H9 (cell line): ENCODE results near the gene IQSEC1. TPM values are rescaled to one million over a fixed set of nuclear protein-coding genes. Genes with fewer than 3 reads are reported as not detected.

Experiments
- DNase-seq: peaks from one replicate; pipeline ENCODE4 v3.0.0-alpha.2; 2017
- H2AFZ ChIP-seq: one replicate; pipeline ENCODE4 v1.6.1; 2013; ENCODE audit warnings: mild to moderate bottlenecking, low read length, control low read depth, moderate library complexity
- H2AK5ac ChIP-seq: 2 replicates; pipeline ENCODE4 v1.6.1; 2013; ENCODE audit warnings: low read length, control low read depth, mixed read lengths; ENCODE audit not compliant: insufficient read length
- H2BK120ac ChIP-seq: one replicate; pipeline ENCODE4 v1.6.1; 2013; ENCODE audit warnings: low read depth, mild to moderate bottlenecking, low read length, control low read depth, inconsistent platforms; ENCODE audit not compliant: poor library complexity, severe bottlenecking
- H2BK12ac ChIP-seq: 2 replicates; pipeline ENCODE4 v1.6.1; 2013; ENCODE audit warnings: low read length, control low read depth, mixed read lengths, low read depth; ENCODE audit not compliant: insufficient read length
- H2BK15ac ChIP-seq: 2 replicates; pipeline ENCODE4 v1.6.1; 2013; ENCODE audit warnings: low read depth, low read length, control low read depth
- H2BK20ac ChIP-seq: one replicate; pipeline ENCODE4 v1.6.1; 2013; ENCODE audit warnings: low read depth, mild to moderate bottlenecking, low read length, control low read depth, inconsistent platforms; ENCODE audit not compliant: poor library complexity, severe bottlenecking
- H2BK5ac ChIP-seq: 2 replicates; pipeline ENCODE4 v1.6.1; 2013; ENCODE audit warnings: low read length, control low read depth, mixed read lengths; ENCODE audit not compliant: insufficient read length
- H3K14ac ChIP-seq: 2 replicates; pipeline ENCODE4 v1.6.1; 2013; ENCODE audit warnings: low read length, control low read depth; ENCODE audit not compliant: insufficient read depth
- H3K18ac ChIP-seq: 2 replicates; pipeline ENCODE4 v1.6.1; 2013; ENCODE audit warnings: low read depth, mild to moderate bottlenecking, mixed read lengths, low read length, control low read depth; ENCODE audit not compliant: insufficient read length
- H3K23ac ChIP-seq: 2 replicates; pipeline ENCODE4 v1.6.1; 2013; ENCODE audit warnings: low read length, control low read depth, mixed read lengths, low read depth; ENCODE audit not compliant: insufficient read length
- H3K23me2 ChIP-seq: 2 replicates; pipeline ENCODE4 v1.6.1; 2013; ENCODE audit warnings: low read depth, mild to moderate bottlenecking, mixed read lengths, low read length, control low read depth; ENCODE audit not compliant: insufficient read length, poor library complexity, severe bottlenecking
- H3K27ac ChIP-seq: 2 replicates; pipeline ENCODE4 v1.5.1; 2013; ENCODE audit warnings: low read length, control low read depth, mixed read lengths, low read depth; ENCODE audit not compliant: insufficient read length
- H3K27me3 ChIP-seq: 2 replicates; pipeline ENCODE4 v1.6.1; 2013; ENCODE audit warnings: low read length, control low read depth, inconsistent platforms; ENCODE audit not compliant: insufficient read depth
- H3K4ac ChIP-seq: 2 replicates; pipeline ENCODE4 v1.6.1; 2013; ENCODE audit warnings: low read depth, mild to moderate bottlenecking, control low read depth, inconsistent platforms, low read length, moderate library complexity
- H3K4me1 ChIP-seq: 2 replicates; pipeline ENCODE4 v1.6.1; 2013; ENCODE audit warnings: low read length, control low read depth, inconsistent platforms; ENCODE audit not compliant: insufficient read depth
- H3K4me2 ChIP-seq: 2 replicates; pipeline ENCODE4 v1.6.1; 2013; ENCODE audit warnings: low read length, control low read depth, mixed read lengths; ENCODE audit not compliant: insufficient read length, insufficient read depth
- H3K56ac ChIP-seq: 2 replicates; pipeline ENCODE4 v1.6.1; 2013; ENCODE audit warnings: low read depth, mild to moderate bottlenecking, mixed read lengths, low read length, control low read depth; ENCODE audit not compliant: insufficient read length
- H3K79me1 ChIP-seq: 2 replicates; pipeline ENCODE4 v1.6.1; 2013; ENCODE audit warnings: low read depth, mild to moderate bottlenecking, moderate library complexity, low read length, control low read depth, inconsistent platforms; ENCODE audit not compliant: insufficient read depth, poor library complexity, severe bottlenecking
- H3K79me2 ChIP-seq: 2 replicates; pipeline ENCODE4 v1.6.1; 2013; ENCODE audit warnings: low read length, control low read depth, inconsistent platforms; ENCODE audit not compliant: insufficient read depth
- H3K9ac ChIP-seq: 2 replicates; pipeline ENCODE4 v1.6.1; 2013; ENCODE audit warnings: low read length, control low read depth, mixed read lengths; ENCODE audit not compliant: insufficient read length; ENCODE audit errors: extremely low read depth
- H3K9me3 ChIP-seq: one replicate; pipeline ENCODE4 v1.6.1; 2013; ENCODE audit warnings: low read depth, low read length, inconsistent platforms; ENCODE audit not compliant: control insufficient read depth
- H3T11ph ChIP-seq: one replicate; pipeline ENCODE4 v1.6.1; 2013; ENCODE audit warnings: mild to moderate bottlenecking, low read length, control low read depth, inconsistent platforms
- H4K20me1 ChIP-seq: one replicate; pipeline ENCODE4 v1.6.1; 2013; ENCODE audit not compliant: control insufficient read depth, insufficient read length, insufficient read depth
- H4K5ac ChIP-seq: 2 replicates; pipeline ENCODE4 v1.6.1; 2013; ENCODE audit warnings: low read depth, mild to moderate bottlenecking, mixed read lengths, low read length, control low read depth; ENCODE audit not compliant: insufficient read length
- H4K8ac ChIP-seq: replicated peaks from 2 replicates; pipeline ENCODE4 v1.6.1; 2013; ENCODE audit warnings: low read length, control low read depth, mixed read lengths, low read depth; ENCODE audit not compliant: insufficient read length
- H4K91ac ChIP-seq: 2 replicates; pipeline ENCODE4 v1.6.1; 2013; ENCODE audit warnings: low read depth, mild to moderate bottlenecking, moderate library complexity, mixed read lengths, low read length, control low read depth; ENCODE audit not compliant: insufficient read length
- H3K27ac Mint-ChIP-seq, 3 experiments: 2 replicates in 2 of 3; 3 replicates in 1 of 3; pipeline ENCODE4 v1.8.0; 2020 to 2021; ENCODE audit warnings: mixed read lengths in 3 of 3, mild to moderate bottlenecking in 1 of 3, moderate library complexity in 1 of 3
- H3K27me3 Mint-ChIP-seq: 2 replicates; pipeline ENCODE4 v1.8.0; 2021; ENCODE audit warnings: low read depth, mild to moderate bottlenecking, moderate library complexity, mixed read lengths
- H3K36me3 Mint-ChIP-seq, 3 experiments: 2 replicates in 2 of 3; 3 replicates in 1 of 3; pipeline ENCODE4 v1.8.0; 2020 to 2021; ENCODE audit warnings: low read depth in 3 of 3, mixed read lengths in 3 of 3; ENCODE audit not compliant: insufficient read depth in 1 of 3
- H3K4me1 Mint-ChIP-seq, 2 experiments: 2 replicates each; pipeline ENCODE4 v1.8.0; 2020; ENCODE audit warnings: mixed read lengths in 2 of 2
- H3K4me3 Mint-ChIP-seq, 2 experiments: 2 replicates in 1 of 2; 3 replicates in 1 of 2; pipeline ENCODE4 v1.8.0; 2020 to 2021; ENCODE audit warnings: mild to moderate bottlenecking in 2 of 2, mixed read lengths in 2 of 2, moderate library complexity in 1 of 2
- H3K9me3 Mint-ChIP-seq, 2 experiments: 2 replicates in 1 of 2; 3 replicates in 1 of 2; pipeline ENCODE4 v1.8.0; 2020; ENCODE audit warnings: mild to moderate bottlenecking in 2 of 2, mixed read lengths in 2 of 2, moderate library complexity in 1 of 2
- WGBS: extraction: QIAGEN DNeasy Blood & Tissue Kit; methylation state at CpG from one replicate; pipeline ENCODE4 v1.1.7; 2013; ENCODE audit warnings: missing lambda C conversion rate, low lambda C conversion rate, mixed read lengths; ENCODE audit not compliant: insufficient read length; ENCODE audit errors: extremely low coverage; 5-methylcytosine and 5-hydroxymethylcytosine counted together
- total RNA-seq: library from RNA; stranded (reverse); gene quantifications from 2 replicates; pipeline ENCODE4 v1.2.1, GENCODE V29; 2021
- TF ChIP-seq, protein P1 (sequence below): fragments of 200-600 bp; sonication (generic); conservative IDR thresholded peaks from 3 replicates; pipeline ENCODE4 v1.8.0; 2021; ENCODE audit warnings: antibody characterized with exemption, mild to moderate bottlenecking

The IQSEC1 gene
- total RNA-seq, 1 experiment from 2014 or later: 19.1 TPM

DNA sequence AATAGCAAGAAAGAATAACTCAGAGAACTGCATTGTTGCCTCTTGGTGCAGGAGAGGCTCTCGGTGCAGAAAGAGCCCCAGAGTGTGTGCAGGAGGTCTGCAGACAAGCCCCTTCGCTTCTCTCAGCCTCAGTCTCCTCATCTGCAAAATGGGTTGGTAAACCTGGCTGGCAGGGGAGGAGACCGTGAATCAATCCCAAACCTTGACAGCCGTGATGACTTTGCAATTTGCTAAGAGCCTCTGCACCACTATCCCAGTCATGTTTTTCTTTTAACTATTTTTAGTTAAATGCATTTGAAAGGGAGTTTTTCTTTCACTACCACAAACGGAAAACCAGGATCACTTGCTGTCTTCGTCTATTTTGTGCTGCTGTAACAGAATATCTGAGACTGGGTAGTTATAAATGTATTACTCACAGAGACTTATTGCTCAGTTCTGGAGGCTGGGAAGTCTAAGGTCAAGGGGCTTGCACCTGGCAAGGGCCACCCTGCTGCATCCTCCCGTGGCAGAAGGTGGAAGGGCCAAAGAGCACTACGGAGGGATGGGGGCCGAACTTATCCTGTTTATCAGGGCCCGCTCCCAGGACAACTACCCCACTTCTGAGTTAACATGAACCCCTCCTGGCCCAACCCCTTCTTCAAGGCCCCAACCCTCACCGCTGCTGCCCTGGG, 14.2 kb upstream of the IQSEC1 start:
- H2BK120ac ChIP-seq: no peak overlapping the region
- H3K27me3 ChIP-seq: no peaks in the 10 kb centered on the region
- H3T11ph ChIP-seq: no peak overlapping the region
- no peaks in the 10 kb centered on the region for H3K79me1 ChIP-seq
- no peaks in the 10 kb centered on the region for H3K9me3 ChIP-seq
- no peak overlapping the region for H3K4ac ChIP-seq
- H3K14ac ChIP-seq: no peak overlapping the region
- H4K20me1 ChIP-seq: no peaks in the 10 kb centered on the region
- no peak for DNase-seq
- no peak overlapping the region for H2BK15ac ChIP-seq
- H3K9ac ChIP-seq: no peak overlapping the region
- Mint-ChIP-seq H3K27me3 (peaks cover 4% of the 10 kb centered on the region), H3K27ac (no peak overlapping the region), H3K4me3 (no peak overlapping the region; a peak in 1 of 5 replicates), H3K9me3 (no peaks in the 10 kb centered on the region), H3K36me3 (no peaks in the 10 kb centered on the region), H3K4me1 (peaks cover 2 to 3% of the 10 kb centered on the region in 2 experiments)
- H3K56ac ChIP-seq: no peak overlapping the region
- H3K4me1 ChIP-seq: no peaks in the 10 kb centered on the region
- no peak overlapping the region for H4K5ac ChIP-seq
- no peak overlapping the region for H3K23ac ChIP-seq
- H4K91ac ChIP-seq: no peak overlapping the region
- no peak overlapping the region for H2AK5ac ChIP-seq
- no peak overlapping the region for H2BK12ac ChIP-seq
- no CpG with 5 or more reads among the region's 11 CpGs for WGBS
- no peak overlapping the region for H2AFZ ChIP-seq
- H2BK20ac ChIP-seq: no peak overlapping the region
- no peak overlapping the region for H2BK5ac ChIP-seq
- no peak overlapping the region for H3K4me2 ChIP-seq
- TF ChIP-seq, protein P1, sequence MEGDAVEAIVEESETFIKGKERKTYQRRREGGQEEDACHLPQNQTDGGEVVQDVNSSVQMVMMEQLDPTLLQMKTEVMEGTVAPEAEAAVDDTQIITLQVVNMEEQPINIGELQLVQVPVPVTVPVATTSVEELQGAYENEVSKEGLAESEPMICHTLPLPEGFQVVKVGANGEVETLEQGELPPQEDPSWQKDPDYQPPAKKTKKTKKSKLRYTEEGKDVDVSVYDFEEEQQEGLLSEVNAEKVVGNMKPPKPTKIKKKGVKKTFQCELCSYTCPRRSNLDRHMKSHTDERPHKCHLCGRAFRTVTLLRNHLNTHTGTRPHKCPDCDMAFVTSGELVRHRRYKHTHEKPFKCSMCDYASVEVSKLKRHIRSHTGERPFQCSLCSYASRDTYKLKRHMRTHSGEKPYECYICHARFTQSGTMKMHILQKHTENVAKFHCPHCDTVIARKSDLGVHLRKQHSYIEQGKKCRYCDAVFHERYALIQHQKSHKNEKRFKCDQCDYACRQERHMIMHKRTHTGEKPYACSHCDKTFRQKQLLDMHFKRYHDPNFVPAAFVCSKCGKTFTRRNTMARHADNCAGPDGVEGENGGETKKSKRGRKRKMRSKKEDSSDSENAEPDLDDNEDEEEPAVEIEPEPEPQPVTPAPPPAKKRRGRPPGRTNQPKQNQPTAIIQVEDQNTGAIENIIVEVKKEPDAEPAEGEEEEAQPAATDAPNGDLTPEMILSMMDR: no peak
- no peaks in the 10 kb centered on the region for H3K23me2 ChIP-seq
- no peak overlapping the region for H3K18ac ChIP-seq
- H4K8ac ChIP-seq: no peak overlapping the region
- H3K27ac ChIP-seq: no peak overlapping the region
- no peaks in the 10 kb centered on the region for H3K79me2 ChIP-seq
